Esophagus muscularis mucosa (tissue), 4 donors: ENCODE results near the gene RPL41. TPM values are rescaled to one million over a fixed set of nuclear protein-coding genes. Genes with fewer than 3 reads are reported as not detected.
A peak's percentile ranks its signal among the peaks of the same experiment; 100 is the strongest.

Source experiments
- DNase-seq: peaks from one replicate; pipeline ENCODE4 v3.0.0-alpha.2; 2017; ENCODE audit errors: extremely low spot score
- H3K27ac ChIP-seq, 4 donors: fragments of 200-600 bp; sonication (generic); replicated peaks in 1 of 4; 1 replicate in 3 of 4; 2 replicates in 1 of 4; pipeline ENCODE4 v1.5.1; 2016 to 2019; ENCODE audit warnings: mild to moderate bottlenecking in 1 of 4
- H3K27me3 ChIP-seq, 4 donors: fragments of 200-600 bp; sonication (generic); one replicate each; pipeline versions ENCODE4 v1.5.1 to v1.6.0; 2016 to 2019
- H3K36me3 ChIP-seq, 4 donors: fragments of 200-600 bp; sonication (generic); one replicate each; pipeline ENCODE4 v1.5.1; 2016 to 2019
- H3K4me1 ChIP-seq, 4 donors: fragments of 200-600 bp; sonication (generic); one replicate each; pipeline ENCODE4 v1.5.1; 2016 to 2019
- H3K4me3 ChIP-seq, 4 donors: fragments of 200-600 bp; sonication (generic); 1 replicate in 2 of 4; 2 replicates in 2 of 4; pipeline ENCODE4 v1.5.1; 2016 to 2019; ENCODE audit warnings: mild to moderate bottlenecking in 4 of 4, moderate library complexity in 1 of 4
- H3K9me3 ChIP-seq, 4 donors: fragments of 200-600 bp; sonication (generic); 1 replicate in 3 of 4; 2 replicates in 1 of 4; pipeline ENCODE4 v1.5.1; 2016 to 2019
- CTCF ChIP-seq, 3 experiments: fragments of 200-600 bp in 2 of 3; fragments of 450-650 bp in 1 of 3; sonication (generic) in 2 of 3; IDR thresholded peaks; one replicate each; pipeline ENCODE4 v1.5.1; 2017 to 2019; ENCODE audit warnings: antibody characterized with exemption in 3 of 3, mild to moderate bottlenecking in 2 of 3, moderate library complexity in 1 of 3
- EP300 ChIP-seq: sonication (generic); formaldehyde crosslinking; IDR thresholded peaks from one replicate; pipeline ENCODE4 v1.6.1; 2017; ENCODE audit warnings: antibody characterized with exemption
- POLR2A ChIP-seq: fragments of 450-650 bp; IDR thresholded peaks from one replicate; pipeline ENCODE4 v1.6.1; 2017; ENCODE audit warnings: antibody characterized with exemption, moderate library complexity, mild to moderate bottlenecking, low read depth
- POLR2AphosphoS5 ChIP-seq, 2 donors: sonication (generic); formaldehyde crosslinking; IDR thresholded peaks; one replicate each; pipeline ENCODE4 v1.6.1; 2017; ENCODE audit warnings: antibody characterized with exemption in 2 of 2
- WGBS: methylation state at CpG from one replicate; pipeline ENCODE4 v1.1.5; 2018; 5-methylcytosine and 5-hydroxymethylcytosine counted together
- intact Hi-C: fragments of 100-400 bp; cut with DNase I; formaldehyde crosslinking; loops from one replicate; pipeline ENCODE4 v1.15.1; 2023
- total RNA-seq, 4 donors: library from RNA; depleted of rRNA; stranded (reverse); fragments of >200 nt; gene quantifications; one replicate each; pipeline versions ENCODE4 v1.1.0 to v1.2.1, GENCODE V29; 2016

Gene RPL41
- total RNA-seq, 4 donors from 2014 or later, result 1,962 to 4,166 (median 3,502) TPM

- DNase-seq, result peak; percentile 95
- Histone ChIP-seq H3K9me3 (no peaks in the 10 kb centered on the region), H3K4me3 (peak overlapping the region; percentile 66 to 98 (median 86)), H3K27ac (peak overlapping the region; percentile 93 to 98 (median 96)), H3K27me3 (no peaks in the 10 kb centered on the region), H3K4me1 (peaks cover 43 to 63% (median 60%) of the 10 kb centered on the region in 4 donors), H3K36me3 (peaks cover 31 to 32% (median 31%) of the 10 kb centered on the region in 4 donors)
- TF ChIP-seq POLR2AphosphoS5 (IDR thresholded peaks at IDR 0.05) (no peak), POLR2A (peak; percentile 29), CTCF (IDR thresholded peaks at IDR 0.05) (peak; percentile 73 to 84 (median 82))
- intact Hi-C loops, result no loop called here
- whole genome bisulfite sequencing, result 3% methylated on average over 36 of the region's 45 CpGs
Measured at GRCh38 chr12:56157201-56158028, 41.0 kb downstream of the RPL41 start.

- peak within 1 kb of the TSS; percentile 66 to 98 (median 86) for H3K4me3 ChIP-seq
- H3K36me3 ChIP-seq, result peaks cover 35 to 40% (median 39%) of the 10 kb centered on the region in 4 donors
- no peaks in the 10 kb centered on the region for H3K9me3 ChIP-seq
- intact Hi-C loops, result no loop called here
- WGBS, result under 1% methylated on average over 30 of the region's 30 CpGs
- peak; percentile 100 for DNase-seq
- H3K4me1 ChIP-seq, result peaks cover 36 to 64% (median 61%) of the 10 kb centered on the region in 4 donors
- peak within 1 kb of the TSS; percentile 93 to 98 (median 96) for H3K27ac ChIP-seq
- no peaks in the 10 kb centered on the region for H3K27me3 ChIP-seq
- peak; percentile 100 for TF ChIP-seq POLR2AphosphoS5 (IDR thresholded peaks at IDR 0.05)
- peak; percentile 99 for TF ChIP-seq POLR2A
- TF ChIP-seq CTCF (IDR thresholded peaks at IDR 0.05), result no peak
Measured at GRCh38 chr12:56158029-56158925, 41.8 kb downstream of the RPL41 start, which contains the start of gene MYL6. TSS of gene MYL6 (plus strand) at chr12:56158359. CDS start at chr12:56158402, 43 bp downstream.

- Histone ChIP-seq H3K27me3 (no peaks in the 10 kb centered on the region), H3K4me3 (peak overlapping the region; percentile 66 to 98 (median 86)), H3K36me3 (peaks cover 35 to 48% (median 47%) of the 10 kb centered on the region in 4 donors), H3K9me3 (no peaks in the 10 kb centered on the region), H3K4me1 (peaks cover 35 to 64% (median 61%) of the 10 kb centered on the region in 4 donors), H3K27ac (peak overlapping the region; percentile 93 to 98 (median 96))
- DNase-seq, result peak; percentile 96
- TF ChIP-seq CTCF (IDR thresholded peaks at IDR 0.05) (no peak), POLR2A (peak; percentile 37), POLR2AphosphoS5 (IDR thresholded peaks at IDR 0.05) (peak; percentile 98), EP300 (no peak)
- WGBS, result 0% methylated on average over 6 of the region's 6 CpGs
- intact Hi-C loops, result loop anchor here (1.0 kb wide), 1 partner anchor 33 kb away; no protein-coding TSS in a partner anchor
Measured at GRCh38 chr12:56158926-56159461, 42.6 kb downstream of the RPL41 start.

GRCh38 chr12:56159482-56160192 lies 43.2 kb downstream of the RPL41 start:
- H3K36me3 ChIP-seq, result peaks cover 35 to 54% (median 53%) of the 10 kb centered on the region in 4 donors
- H3K4me1 ChIP-seq, result peaks cover 35 to 66% (median 63%) of the 10 kb centered on the region in 4 donors
- peak overlapping the region; percentile 93 to 98 (median 96) for H3K27ac ChIP-seq
- H3K27me3 ChIP-seq, result no peaks in the 10 kb centered on the region
- no peak for DNase-seq
- intact Hi-C loops, result loop anchor here (1.0 kb wide), 1 partner anchor 33 kb away; no protein-coding TSS in a partner anchor
- peak overlapping the region; percentile 66 to 98 (median 86) for H3K4me3 ChIP-seq
- TF ChIP-seq EP300, result no peak
- WGBS, result 4% methylated on average over 6 of the region's 8 CpGs
- H3K9me3 ChIP-seq, result no peaks in the 10 kb centered on the region
